ENCODE measurements around the gene ATP12A.

The ATP12A gene

DNA sequence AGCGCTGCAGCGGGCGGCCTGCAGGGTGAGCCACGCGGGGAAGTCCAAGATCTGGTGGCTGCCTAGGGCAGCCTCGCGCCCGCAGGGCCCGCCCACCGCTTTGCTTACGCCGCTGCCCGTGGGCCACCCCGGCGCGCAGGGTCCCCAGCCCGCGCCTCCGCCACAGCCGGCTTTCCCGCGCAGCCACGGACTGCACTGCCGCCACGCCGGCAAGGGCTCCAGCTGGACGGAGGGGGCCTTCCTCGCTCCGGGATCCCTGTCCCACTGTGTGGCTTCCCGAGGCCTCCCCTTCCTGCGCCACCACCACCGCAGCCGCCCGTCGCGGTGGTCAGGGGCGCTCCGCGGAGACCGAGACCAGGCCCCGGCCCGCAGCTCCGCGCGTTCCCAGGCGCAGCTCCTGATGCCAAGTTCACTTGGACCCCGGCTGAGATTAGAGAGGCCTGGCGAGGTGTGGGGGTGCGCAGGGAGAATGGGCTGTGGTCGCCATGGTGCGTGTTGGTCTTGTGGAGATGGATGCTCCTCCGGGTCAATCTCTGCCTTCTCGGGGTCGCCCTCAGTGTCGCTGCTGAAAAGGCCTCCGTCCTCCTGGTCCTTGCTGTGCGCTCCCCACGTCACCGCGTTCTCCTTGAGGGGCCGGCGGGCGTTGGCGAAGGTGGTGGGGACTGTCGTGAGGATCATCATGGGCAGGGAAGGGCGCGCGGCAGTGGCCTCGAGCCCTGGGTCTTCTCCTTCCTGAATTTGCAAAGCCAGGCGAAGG is 65.8 kb downstream of the ATP12A start:
- no peak overlapping the region for H3K4me3 ChIP-seq
- no peak for DNase-seq (ENCODE audit: low read depth, low spot score)
- TF ChIP-seq EZH2 (IDR thresholded peaks at IDR 0.05) (no peak), POLR2AphosphoS5 (IDR thresholded peaks at IDR 0.05; ENCODE audit: borderline replicate concordance, low read depth, low read length) (no peak), FOXP2 (optimal IDR thresholded peaks at IDR 0.05; ENCODE audit: control extremely low read depth, extremely low read length, insufficient read depth) (no peak)
- H3K27ac ChIP-seq = no peak overlapping the region
- H3K9me3 ChIP-seq (ENCODE audit: low read depth, low read length) = no peaks in the 10 kb centered on the region
- no peaks in the 10 kb centered on the region for H3K36me3 ChIP-seq (ENCODE audit: insufficient read depth, low read length)
- H3K9ac ChIP-seq (ENCODE audit: insufficient read length) = no peak overlapping the region

GRCh38 chr13:24746618-24747247 is 66.5 kb downstream of the ATP12A start:
- TF ChIP-seq FOXP2 (optimal IDR thresholded peaks at IDR 0.05; ENCODE audit: control extremely low read depth, extremely low read length, insufficient read depth) = no peak
- TF ChIP-seq EZH2 (IDR thresholded peaks at IDR 0.05) = no peak
- no peak for TF ChIP-seq POLR2AphosphoS5 (IDR thresholded peaks at IDR 0.05; ENCODE audit: borderline replicate concordance, low read depth, low read length)
- no peak for DNase-seq (ENCODE audit: low read depth, low spot score)
- H3K9ac ChIP-seq (ENCODE audit: insufficient read length) = no peak overlapping the region

GRCh38 chr13:24747248-24748060 is 67.2 kb downstream of the ATP12A start:
- Histone ChIP-seq H3K9ac (ENCODE audit: insufficient read length) (no peak overlapping the region), H3K9me3 (ENCODE audit: low read depth, low read length) (no peaks in the 10 kb centered on the region), H3K36me3 (ENCODE audit: insufficient read depth, low read length) (no peaks in the 10 kb centered on the region), H3K4me3 (peak overlapping the region; percentile 65), H3K27ac (no peak overlapping the region)
- TF ChIP-seq EZH2 (IDR thresholded peaks at IDR 0.05) = no peak
- no peak for TF ChIP-seq FOXP2 (optimal IDR thresholded peaks at IDR 0.05; ENCODE audit: control extremely low read depth, extremely low read length, insufficient read depth)
- TF ChIP-seq POLR2AphosphoS5 (IDR thresholded peaks at IDR 0.05; ENCODE audit: borderline replicate concordance, low read depth, low read length) = no peak
- DNase-seq (ENCODE audit: low read depth, low spot score) = no peak

More at GRCh38 chr13:24746618-24747247, 66.5 kb downstream of the ATP12A start:
- Histone ChIP-seq H3K36me3 (ENCODE audit: insufficient read depth, low read length) (no peaks in the 10 kb centered on the region), H3K27ac (no peak overlapping the region), H3K9me3 (ENCODE audit: low read depth, low read length) (no peaks in the 10 kb centered on the region), H3K4me3 (peak overlapping the region; percentile 65)

DNA sequence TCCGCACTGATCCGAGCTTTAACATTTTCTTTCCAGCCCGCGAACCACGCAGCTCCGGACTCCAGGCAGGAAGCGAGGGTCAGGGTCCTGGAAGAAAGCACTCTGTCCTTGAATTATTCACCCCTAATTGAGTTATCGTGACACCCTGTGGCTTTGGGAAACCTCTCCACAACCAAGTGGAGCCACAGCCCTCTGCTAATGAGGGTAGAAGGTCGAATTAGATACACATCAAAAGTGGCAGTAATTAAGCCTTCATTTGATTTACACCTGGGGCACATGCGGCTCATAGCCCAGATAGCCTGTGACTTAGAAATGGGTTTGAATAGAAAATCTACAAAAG is 67.8 kb downstream of the ATP12A start:
- TF ChIP-seq FOXP2 (optimal IDR thresholded peaks at IDR 0.05; ENCODE audit: control extremely low read depth, extremely low read length, insufficient read depth) = no peak
- no peak for TF ChIP-seq POLR2AphosphoS5 (IDR thresholded peaks at IDR 0.05; ENCODE audit: borderline replicate concordance, low read depth, low read length)
- TF ChIP-seq EZH2 (IDR thresholded peaks at IDR 0.05) = no peak
- H3K4me3 ChIP-seq = peak overlapping the region; percentile 65; the same call in 1 of the 2 replicates
- no peak for DNase-seq (ENCODE audit: low read depth, low spot score)
- H3K9me3 ChIP-seq (ENCODE audit: low read depth, low read length) = no peaks in the 10 kb centered on the region
- H3K36me3 ChIP-seq (ENCODE audit: insufficient read depth, low read length) = no peaks in the 10 kb centered on the region
- H3K27ac ChIP-seq = no peak overlapping the region
- no peak overlapping the region for H3K9ac ChIP-seq (ENCODE audit: insufficient read length)

- no peak for TF ChIP-seq FOXP2 (optimal IDR thresholded peaks at IDR 0.05; ENCODE audit: control extremely low read depth, extremely low read length, insufficient read depth)
- no peak for TF ChIP-seq POLR2AphosphoS5 (IDR thresholded peaks at IDR 0.05; ENCODE audit: borderline replicate concordance, low read depth, low read length)
- no peak for TF ChIP-seq EZH2 (IDR thresholded peaks at IDR 0.05)
These were observed 79.0 kb downstream of the ATP12A start for GRCh38 chr13:24759197-24759596.

More at GRCh38 chr13:24759197-24759596, 79.0 kb downstream of the ATP12A start:
- peak overlapping the region; percentile 88 for H3K27ac ChIP-seq
- no peak overlapping the region for H3K9ac ChIP-seq (ENCODE audit: insufficient read length)
- DNase-seq (ENCODE audit: low read depth, low spot score) = peak; percentile 74
- H3K36me3 ChIP-seq (ENCODE audit: insufficient read depth, low read length) = no peaks in the 10 kb centered on the region
- H3K9me3 ChIP-seq (ENCODE audit: low read depth, low read length) = no peaks in the 10 kb centered on the region
- peak overlapping the region; percentile 53; the same call in 1 of the 2 replicates for H3K4me3 ChIP-seq
